Activated CD4-positive, alpha-beta memory T cell treated with anti-CD3 and anti-CD28 coated beads, Interleukin-2, amount 10 ng/mL, durations not matched to agents 7 days and 5 days (primary cell): Measurements from ENCODE around the gene TMPRSS9. TPM values are rescaled to one million over a fixed set of nuclear protein-coding genes. Genes with fewer than 3 reads are reported as not detected.

Experiments
- CTCF ChIA-PET: fragments of 350-600 bp; sonication (Branson Sonifier 250); formaldehyde crosslinking; loops from one replicate; lab custom pipeline; 2021; ENCODE audit warnings: antibody characterized with exemption, inconsistent platforms; lab: Charles Lee
- POLR2A ChIA-PET: fragments of 350-600 bp; sonication (Branson Sonifier 250); formaldehyde crosslinking; loops from one replicate; lab custom pipeline; 2021; ENCODE audit warnings: antibody characterized with exemption; lab: Charles Lee
- DNase-seq: peaks from one replicate; pipeline ENCODE4 v3.0.0-alpha.2; 2020
- H3K27ac Mint-ChIP-seq: one replicate; pipeline ENCODE4 v1.8.0; 2021; ENCODE audit warnings: mild to moderate bottlenecking, mixed read lengths
- H3K27me3 Mint-ChIP-seq: one replicate; pipeline ENCODE4 v1.8.0; 2021; ENCODE audit warnings: mixed read lengths
- H3K36me3 Mint-ChIP-seq: one replicate; pipeline ENCODE4 v1.8.0; 2021; ENCODE audit warnings: low read depth, mixed read lengths
- H3K4me1 Mint-ChIP-seq: one replicate; pipeline ENCODE4 v1.8.0; 2021; ENCODE audit warnings: mixed read lengths
- H3K4me3 Mint-ChIP-seq: one replicate; pipeline ENCODE4 v1.8.0; 2021; ENCODE audit warnings: mild to moderate bottlenecking, mixed read lengths
- H3K9me3 Mint-ChIP-seq: one replicate; pipeline ENCODE4 v1.8.0; 2021; ENCODE audit warnings: mixed read lengths
- total RNA-seq, 2 experiments: library from RNA; stranded (reverse); gene quantifications; one replicate each; pipeline ENCODE4 v1.2.3, GENCODE V29; 2021

Gene TMPRSS9
- total RNA-seq, 2 experiments from 2014 or later: not detected

DNA sequence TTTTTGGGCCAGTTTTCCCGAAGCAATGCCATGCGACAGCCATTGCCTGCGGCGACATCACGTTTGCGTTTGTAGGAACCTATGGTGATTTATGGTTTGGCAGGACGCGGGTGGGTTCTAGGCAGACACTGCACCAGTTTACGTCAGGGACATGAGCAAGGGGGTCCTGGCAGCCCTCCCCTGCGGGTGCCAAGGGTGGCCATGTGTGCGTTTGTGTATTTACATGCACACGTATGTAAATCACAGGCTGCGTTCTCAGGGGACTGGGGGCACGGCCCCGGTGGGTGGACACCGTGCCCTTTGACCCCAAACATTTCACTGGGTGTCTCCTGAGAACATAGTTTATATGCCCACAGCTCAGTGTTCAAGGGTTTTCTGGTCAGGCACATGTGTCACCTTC, 9.4 kb upstream of the TMPRSS9 start:
- ChIA-PET CTCF (no interaction called here), POLR2A (no interaction called here)
- no peak overlapping the region for H3K27ac Mint-ChIP-seq
- H3K27me3 Mint-ChIP-seq: no peaks in the 10 kb centered on the region
- H3K36me3 Mint-ChIP-seq: peaks cover 1% of the 10 kb centered on the region
- no peaks in the 10 kb centered on the region for H3K4me1 Mint-ChIP-seq
- H3K4me3 Mint-ChIP-seq: no peak overlapping the region
- no peak for DNase-seq
- H3K9me3 Mint-ChIP-seq: no peaks in the 10 kb centered on the region

DNA sequence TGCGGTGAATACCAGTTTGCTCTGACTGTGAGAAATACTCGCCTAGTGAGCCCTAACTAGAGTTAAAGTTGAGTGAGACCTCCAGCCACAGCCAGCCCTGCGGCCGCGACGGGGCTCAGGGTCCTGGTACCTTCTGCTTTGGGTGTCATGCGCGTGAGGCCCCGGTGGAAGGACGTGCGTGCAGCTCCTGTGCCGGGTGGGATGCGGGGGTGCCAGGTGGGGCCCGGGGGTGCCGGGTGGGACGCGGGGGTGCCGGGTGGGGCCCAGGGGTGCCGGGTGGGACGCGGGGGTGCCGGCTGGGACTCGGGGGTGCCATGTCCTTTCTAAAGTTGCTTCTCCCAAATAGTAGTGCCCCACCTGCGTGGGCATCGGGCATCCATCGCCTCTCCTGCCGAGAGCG, 8.5 kb upstream of the TMPRSS9 start:
- no peaks in the 10 kb centered on the region for H3K36me3 Mint-ChIP-seq
- POLR2A ChIA-PET: no interaction called here
- no peaks in the 10 kb centered on the region for H3K4me1 Mint-ChIP-seq
- H3K4me3 Mint-ChIP-seq: no peak overlapping the region
- no peaks in the 10 kb centered on the region for H3K9me3 Mint-ChIP-seq
- H3K27me3 Mint-ChIP-seq: no peaks in the 10 kb centered on the region
- CTCF ChIA-PET: no interaction called here
- DNase-seq: no peak
- no peak overlapping the region for H3K27ac Mint-ChIP-seq

DNA sequence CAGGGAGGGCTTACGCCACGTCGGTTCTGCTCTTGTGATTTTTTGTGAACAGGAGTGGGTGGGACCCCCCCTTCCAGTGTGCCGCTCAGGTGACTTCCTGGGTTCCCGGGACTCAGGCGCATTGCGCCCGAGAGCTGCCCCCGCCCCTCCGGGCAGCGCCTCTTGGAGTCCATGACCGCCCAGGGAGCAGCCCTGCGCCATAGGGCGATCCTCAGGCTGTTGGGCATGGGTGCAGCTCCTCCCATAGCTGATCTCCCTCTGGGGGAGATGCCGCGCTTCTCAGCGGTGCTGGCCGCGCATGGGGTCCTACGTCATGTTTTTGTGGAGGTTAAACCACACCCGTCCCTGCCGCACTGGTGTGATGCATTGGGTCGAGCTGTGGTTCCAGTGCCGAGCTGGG, 7.9 kb upstream of the TMPRSS9 start:
- no peak overlapping the region for H3K27ac Mint-ChIP-seq
- H3K4me1 Mint-ChIP-seq: no peaks in the 10 kb centered on the region
- DNase-seq: no peak
- POLR2A ChIA-PET: interaction anchor here (1.0 kb wide), 1 partner anchor 112 kb away, joined by 4 read pairs; no protein-coding TSS in a partner anchor
- no peak overlapping the region for H3K4me3 Mint-ChIP-seq
- CTCF ChIA-PET: no interaction called here
- H3K27me3 Mint-ChIP-seq: no peaks in the 10 kb centered on the region
- H3K36me3 Mint-ChIP-seq: no peaks in the 10 kb centered on the region
- H3K9me3 Mint-ChIP-seq: no peaks in the 10 kb centered on the region

DNA sequence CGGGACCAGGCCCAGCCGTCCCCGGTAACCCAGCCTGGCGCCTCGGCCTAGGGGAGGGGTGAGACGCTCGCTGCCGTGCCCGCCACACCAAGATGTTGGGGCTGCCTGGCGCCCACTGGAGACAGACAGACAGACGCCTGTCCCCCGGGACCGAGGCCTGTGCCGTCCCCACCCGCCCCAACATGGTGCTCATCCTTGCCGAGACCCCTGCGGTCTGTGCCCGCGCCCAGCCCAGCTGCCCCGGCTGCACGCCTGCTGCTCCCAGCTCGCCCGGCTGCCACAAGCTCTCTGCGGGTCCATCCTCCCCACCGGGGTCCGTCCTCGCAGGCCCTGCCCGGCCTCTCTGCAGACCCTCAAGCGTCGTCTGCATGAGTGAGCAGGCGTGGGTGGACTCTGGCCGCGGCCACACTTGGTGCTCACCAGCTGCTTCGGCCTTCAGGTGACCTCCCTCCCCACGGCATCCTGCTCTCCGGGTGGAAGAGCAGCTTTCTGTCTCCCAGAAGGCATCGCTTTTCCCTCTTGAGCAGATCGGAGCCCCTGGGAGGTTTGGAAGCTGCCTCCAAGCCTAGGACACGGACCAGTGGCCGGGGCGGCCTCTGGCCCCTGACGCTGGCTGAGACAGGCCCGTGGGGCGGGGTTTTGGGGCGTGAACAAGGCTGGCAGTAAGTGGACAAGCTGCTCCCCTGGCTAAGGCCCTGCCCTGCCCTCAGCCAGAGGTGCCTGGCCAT, 6.7 kb upstream of the TMPRSS9 start:
- H3K9me3 Mint-ChIP-seq: no peaks in the 10 kb centered on the region
- H3K36me3 Mint-ChIP-seq: no peaks in the 10 kb centered on the region
- ChIA-PET POLR2A (interaction anchor here (0.6 kb wide), 1 partner anchor 15 kb away, joined by 3 read pairs; no protein-coding TSS in a partner anchor), CTCF (no interaction called here)
- H3K27me3 Mint-ChIP-seq: no peaks in the 10 kb centered on the region
- no peak overlapping the region for H3K27ac Mint-ChIP-seq
- no peak for DNase-seq
- H3K4me1 Mint-ChIP-seq: no peaks in the 10 kb centered on the region
- no peak overlapping the region for H3K4me3 Mint-ChIP-seq

DNA sequence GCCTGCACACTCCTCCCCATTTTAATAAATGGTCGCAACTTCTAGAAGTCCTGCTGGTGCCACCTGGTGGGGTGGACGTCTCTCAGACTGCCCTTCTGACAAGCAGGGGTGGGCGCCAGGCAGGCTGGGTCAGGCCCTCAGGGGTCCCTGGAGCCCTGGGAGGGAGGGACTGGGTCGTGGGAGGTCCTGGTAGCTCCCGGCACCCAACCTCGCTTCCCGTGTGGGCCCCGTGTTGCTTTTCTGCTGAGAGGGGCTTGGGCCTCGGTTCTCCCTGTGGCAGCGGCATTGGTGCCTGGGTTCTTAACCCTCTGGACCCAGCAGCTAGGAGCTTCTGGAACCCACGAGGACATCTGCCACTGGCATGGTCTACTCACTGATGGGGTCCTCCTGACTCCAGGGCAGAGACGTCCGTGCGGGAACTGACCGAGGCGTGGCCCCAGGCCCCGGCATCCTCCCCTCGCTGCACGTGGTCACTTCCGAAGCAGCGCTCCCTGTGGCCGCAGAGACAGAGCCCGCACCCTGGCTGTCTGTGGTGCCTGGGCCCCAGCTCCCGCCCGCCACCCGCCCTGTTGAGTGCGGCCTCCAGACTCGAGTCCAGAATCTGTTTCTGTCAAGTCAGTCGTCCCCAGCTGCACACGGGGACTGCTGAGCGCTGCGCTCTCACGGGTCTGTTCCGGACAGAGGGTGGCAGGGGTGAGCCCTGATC, 6.0 kb upstream of the TMPRSS9 start:
- POLR2A ChIA-PET: interaction anchor here (0.6 kb wide), 1 partner anchor 14 kb away, joined by 3 read pairs; no protein-coding TSS in a partner anchor
- no peak overlapping the region for H3K4me3 Mint-ChIP-seq
- CTCF ChIA-PET: no interaction called here
- H3K4me1 Mint-ChIP-seq: no peaks in the 10 kb centered on the region
- no peaks in the 10 kb centered on the region for H3K9me3 Mint-ChIP-seq
- DNase-seq: no peak
- no peaks in the 10 kb centered on the region for H3K36me3 Mint-ChIP-seq
- no peak overlapping the region for H3K27ac Mint-ChIP-seq
- H3K27me3 Mint-ChIP-seq: peaks cover under 1% of the 10 kb centered on the region

DNA sequence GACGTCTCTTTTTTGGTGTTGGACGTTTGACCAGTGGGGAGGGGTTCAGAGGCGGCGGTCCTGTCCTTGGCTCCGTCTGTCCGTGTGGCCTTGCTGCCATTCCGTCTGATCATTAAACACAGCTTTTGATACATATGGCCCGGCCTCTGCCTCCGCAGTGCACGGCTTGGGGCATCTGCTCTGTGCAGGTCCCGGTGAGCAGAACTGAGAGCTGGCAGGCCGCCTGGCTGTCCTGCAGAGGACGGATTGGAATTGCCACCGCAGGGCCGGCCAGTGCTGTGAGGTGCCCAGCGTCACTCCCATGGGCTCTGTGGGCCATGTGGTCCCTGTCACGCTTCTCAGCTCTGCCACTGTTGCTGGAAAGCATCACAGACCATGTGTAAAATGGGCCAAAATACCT, 5.4 kb upstream of the TMPRSS9 start:
- CTCF ChIA-PET: no interaction called here

DNA sequence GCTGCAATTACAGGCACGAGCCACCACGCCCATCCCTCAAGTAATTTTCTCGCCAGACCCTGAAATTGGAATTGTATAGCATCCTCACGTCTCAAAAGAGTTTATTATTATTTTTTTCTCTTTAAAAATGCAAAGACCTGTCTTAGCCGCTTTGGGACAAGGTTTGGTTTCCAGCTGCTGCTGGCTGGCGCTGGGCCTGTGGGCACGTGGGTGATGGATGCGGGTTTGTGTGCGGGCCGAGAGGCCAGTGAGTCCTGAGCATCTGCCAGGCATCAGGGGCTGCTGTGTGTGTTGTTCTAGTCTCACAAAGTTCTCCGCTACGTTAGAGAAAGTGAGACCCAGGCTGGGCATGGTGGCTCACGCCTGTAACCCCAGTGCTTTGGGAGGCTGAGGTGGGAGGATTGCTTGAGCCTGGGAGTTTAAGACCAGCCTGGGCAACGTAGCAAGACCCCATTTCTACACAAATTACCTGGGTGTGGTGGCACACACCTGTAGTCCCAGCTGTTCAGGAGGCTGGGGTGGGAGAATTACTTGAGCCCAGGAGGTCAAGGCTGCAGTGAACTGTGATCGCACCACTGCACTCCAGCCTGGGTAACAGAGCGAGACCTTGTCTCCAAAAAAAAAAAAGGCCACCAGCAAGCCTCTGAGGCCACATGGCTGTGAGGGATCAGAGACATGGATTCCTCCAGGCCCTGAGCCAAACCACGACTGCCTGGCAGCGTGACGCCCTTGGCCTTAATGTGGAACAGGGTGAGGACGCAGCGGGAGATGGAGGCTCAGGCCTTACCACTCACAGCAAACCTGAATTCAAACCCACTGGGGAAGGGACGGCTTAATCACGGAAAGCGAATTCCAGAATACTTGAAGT, 4.7 kb upstream of the TMPRSS9 start:
- H3K27ac Mint-ChIP-seq: no peak overlapping the region
- H3K4me3 Mint-ChIP-seq: no peak overlapping the region
- H3K4me1 Mint-ChIP-seq: peaks cover under 1% of the 10 kb centered on the region
- CTCF ChIA-PET: no interaction called here
- POLR2A ChIA-PET: no interaction called here
- no peaks in the 10 kb centered on the region for H3K36me3 Mint-ChIP-seq
- H3K27me3 Mint-ChIP-seq: peaks cover 4% of the 10 kb centered on the region
- no peaks in the 10 kb centered on the region for H3K9me3 Mint-ChIP-seq
- no peak for DNase-seq

More for the DNA sequence above, 5.4 kb upstream of the TMPRSS9 start:
- Mint-ChIP-seq H3K4me1 (no peaks in the 10 kb centered on the region), H3K36me3 (no peaks in the 10 kb centered on the region), H3K27me3 (peaks cover 2% of the 10 kb centered on the region), H3K4me3 (no peak overlapping the region), H3K27ac (no peak overlapping the region), H3K9me3 (no peaks in the 10 kb centered on the region)
- DNase-seq: no peak
- POLR2A ChIA-PET: no interaction called here

DNA sequence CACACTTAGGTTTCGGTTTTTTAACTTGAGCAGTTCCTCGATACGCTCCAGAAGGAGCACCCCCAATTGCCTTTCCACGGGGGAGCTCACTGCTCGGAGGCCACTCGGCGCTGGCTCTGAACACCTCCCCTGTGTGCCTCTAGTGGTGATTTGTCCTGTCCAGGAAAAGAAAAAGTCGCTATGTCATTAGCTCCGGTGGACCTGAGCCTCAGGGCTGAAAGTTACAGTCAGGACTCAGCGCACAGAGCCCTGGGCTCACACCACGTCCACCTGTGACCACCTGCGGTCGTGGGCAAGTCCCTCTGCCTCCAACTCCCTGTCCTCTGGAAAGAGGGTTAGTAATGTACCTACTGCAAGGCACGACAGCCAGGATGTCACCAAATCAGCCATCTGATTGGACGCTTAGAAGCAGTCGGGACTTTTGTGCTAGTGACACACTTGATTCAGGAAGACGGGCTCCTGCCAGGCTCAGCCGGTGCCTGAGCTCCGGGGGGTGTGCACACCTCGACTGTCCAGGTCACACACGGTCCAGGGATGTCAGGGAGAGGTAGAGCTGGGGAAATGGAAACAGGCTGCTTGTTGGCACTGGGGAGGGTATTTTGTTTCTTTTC, 3.9 kb upstream of the TMPRSS9 start:
- CTCF ChIA-PET: no interaction called here
- Mint-ChIP-seq H3K4me3 (no peak overlapping the region), H3K27me3 (peaks cover 9% of the 10 kb centered on the region), H3K9me3 (no peaks in the 10 kb centered on the region), H3K27ac (no peak overlapping the region), H3K36me3 (no peaks in the 10 kb centered on the region), H3K4me1 (peaks cover 4% of the 10 kb centered on the region)
- no peak for DNase-seq
- POLR2A ChIA-PET: no interaction called here

DNA sequence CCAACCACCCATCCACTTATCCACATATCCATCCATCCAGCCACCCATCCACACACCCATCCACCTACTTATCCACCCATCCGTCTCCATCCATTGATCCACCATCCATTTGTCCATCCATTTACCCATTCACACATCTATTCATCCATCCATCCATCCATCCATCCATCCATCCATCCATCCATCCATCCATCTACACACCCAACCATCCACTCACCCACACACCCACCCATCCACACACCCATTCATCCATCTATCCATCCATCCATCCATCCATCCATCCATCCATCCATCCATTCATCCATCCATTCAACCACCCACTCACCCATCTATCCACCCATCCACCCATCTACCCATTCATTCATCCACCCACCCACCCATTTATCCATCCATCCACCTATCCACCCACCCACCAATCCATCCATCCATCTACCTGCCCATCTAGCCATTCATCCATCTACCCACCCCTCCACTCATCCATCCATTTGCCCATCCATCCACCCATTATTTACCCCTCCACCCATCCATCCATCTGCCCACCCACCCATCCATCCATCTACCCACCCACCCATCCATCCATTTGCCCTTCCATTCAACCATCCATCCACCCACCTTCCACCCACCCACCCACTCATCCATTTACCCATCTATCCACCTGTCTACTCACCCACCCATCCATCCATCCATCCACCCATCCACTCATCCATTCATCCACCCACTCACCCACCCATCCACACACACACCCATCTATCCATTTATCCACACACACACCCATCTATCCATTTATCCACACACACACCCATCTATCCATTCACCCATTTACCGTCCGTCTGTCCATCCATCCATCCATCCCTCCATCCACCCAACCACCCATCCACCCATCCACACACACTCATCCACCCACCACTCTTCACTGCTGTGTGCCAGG, 2.5 kb upstream of the TMPRSS9 start:
- ChIA-PET POLR2A (interaction anchor here (0.8 kb wide), 1 partner anchor 99 kb away, joined by 6 read pairs; the partner anchor contains the start of gene LMNB2), CTCF (no interaction called here)
- H3K4me3 Mint-ChIP-seq: no peak overlapping the region
- peaks cover 9% of the 10 kb centered on the region for H3K27me3 Mint-ChIP-seq
- H3K4me1 Mint-ChIP-seq: peaks cover 4% of the 10 kb centered on the region
- no peak overlapping the region for H3K27ac Mint-ChIP-seq
- H3K36me3 Mint-ChIP-seq: no peaks in the 10 kb centered on the region
- no peaks in the 10 kb centered on the region for H3K9me3 Mint-ChIP-seq
- DNase-seq: no peak

DNA sequence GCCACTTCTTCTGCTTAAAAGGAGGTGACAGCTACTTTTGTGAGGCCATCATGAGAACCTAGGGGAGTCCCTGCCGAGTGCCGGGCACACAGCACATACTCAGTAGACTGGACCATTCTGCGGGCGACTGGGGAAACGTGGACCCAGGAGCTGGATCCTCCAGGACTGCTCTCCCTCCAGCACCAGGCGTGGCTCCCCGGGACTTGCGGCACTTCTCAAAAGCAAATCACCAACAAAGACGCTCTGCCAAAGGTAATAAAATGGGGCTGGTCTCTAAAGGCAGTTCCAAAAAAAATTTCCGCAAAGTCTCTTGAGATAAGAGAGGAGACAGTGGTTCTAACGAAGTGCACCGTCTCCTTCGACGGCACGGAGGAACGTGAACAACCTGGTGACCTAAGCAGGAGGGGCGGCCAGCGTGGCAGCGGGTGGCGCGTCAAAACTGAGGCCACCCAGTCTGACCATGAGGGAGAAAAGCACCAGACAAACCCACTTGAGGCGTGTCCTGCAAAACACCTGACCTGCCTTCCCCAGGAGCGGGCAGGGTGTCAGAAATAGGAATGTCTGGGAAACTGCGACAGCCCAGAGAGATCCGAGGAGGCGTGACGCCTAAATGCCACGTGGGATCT, 1.4 kb upstream of the TMPRSS9 start:
- Mint-ChIP-seq H3K9me3 (no peaks in the 10 kb centered on the region), H3K36me3 (no peaks in the 10 kb centered on the region), H3K4me1 (peaks cover 4% of the 10 kb centered on the region), H3K27me3 (peaks cover 9% of the 10 kb centered on the region), H3K4me3 (no peak overlapping the region), H3K27ac (no peak overlapping the region)
- POLR2A ChIA-PET: interaction anchor here (0.8 kb wide), 1 partner anchor 98 kb away, joined by 6 read pairs; the partner anchor contains the start of gene LMNB2
- no peak for DNase-seq
- CTCF ChIA-PET: no interaction called here

DNA sequence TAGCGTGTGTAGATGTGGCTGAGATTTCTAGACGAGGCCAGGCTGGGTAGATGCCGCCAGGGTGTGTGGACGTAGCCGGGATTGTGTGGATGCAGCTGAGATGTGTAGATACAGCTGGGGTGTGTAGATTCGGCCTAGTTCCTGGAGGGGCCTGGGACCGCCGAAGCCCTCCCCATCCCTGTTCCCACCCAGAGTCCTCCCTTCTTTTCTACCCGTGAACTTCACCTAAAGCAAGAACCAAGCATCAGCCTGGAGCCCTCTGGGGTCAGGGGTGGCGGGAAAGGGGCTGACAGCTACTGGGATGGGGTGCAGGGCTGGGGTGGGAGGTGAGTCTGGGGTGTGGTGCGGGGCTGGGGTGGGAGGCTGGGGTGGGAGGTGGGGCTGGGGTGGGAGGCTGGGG, 768 bp downstream of the TMPRSS9 start:
- no peak overlapping the region for H3K4me3 Mint-ChIP-seq
- CTCF ChIA-PET: no interaction called here
- DNase-seq: no peak
- peaks cover 14% of the 10 kb centered on the region for H3K27me3 Mint-ChIP-seq
- no peak overlapping the region for H3K27ac Mint-ChIP-seq
- H3K4me1 Mint-ChIP-seq: peaks cover 4% of the 10 kb centered on the region
- POLR2A ChIA-PET: no interaction called here
- no peaks in the 10 kb centered on the region for H3K36me3 Mint-ChIP-seq
- H3K9me3 Mint-ChIP-seq: no peaks in the 10 kb centered on the region
